ENCODE data around the gene SPIRE1.

GRCh38 chr18:12405066-12405465, 252.8 kb downstream of the SPIRE1 start:
- TF ChIP-seq, protein P1, sequence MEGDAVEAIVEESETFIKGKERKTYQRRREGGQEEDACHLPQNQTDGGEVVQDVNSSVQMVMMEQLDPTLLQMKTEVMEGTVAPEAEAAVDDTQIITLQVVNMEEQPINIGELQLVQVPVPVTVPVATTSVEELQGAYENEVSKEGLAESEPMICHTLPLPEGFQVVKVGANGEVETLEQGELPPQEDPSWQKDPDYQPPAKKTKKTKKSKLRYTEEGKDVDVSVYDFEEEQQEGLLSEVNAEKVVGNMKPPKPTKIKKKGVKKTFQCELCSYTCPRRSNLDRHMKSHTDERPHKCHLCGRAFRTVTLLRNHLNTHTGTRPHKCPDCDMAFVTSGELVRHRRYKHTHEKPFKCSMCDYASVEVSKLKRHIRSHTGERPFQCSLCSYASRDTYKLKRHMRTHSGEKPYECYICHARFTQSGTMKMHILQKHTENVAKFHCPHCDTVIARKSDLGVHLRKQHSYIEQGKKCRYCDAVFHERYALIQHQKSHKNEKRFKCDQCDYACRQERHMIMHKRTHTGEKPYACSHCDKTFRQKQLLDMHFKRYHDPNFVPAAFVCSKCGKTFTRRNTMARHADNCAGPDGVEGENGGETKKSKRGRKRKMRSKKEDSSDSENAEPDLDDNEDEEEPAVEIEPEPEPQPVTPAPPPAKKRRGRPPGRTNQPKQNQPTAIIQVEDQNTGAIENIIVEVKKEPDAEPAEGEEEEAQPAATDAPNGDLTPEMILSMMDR (conservative IDR thresholded peaks at IDR 0.05; ENCODE audit: low read length): no peak
- TF ChIP-seq EZH2phosphoT487 (IDR thresholded peaks at IDR 0.05; ENCODE audit: borderline replicate concordance): no peak

Data from Loucy (cell line).